ENCODE results near the gene DCAF4. TPM values are rescaled to one million over a fixed set of nuclear protein-coding genes. Genes with fewer than 3 reads are reported as not detected.
"Not testable (repeated sequence)": the region's sequence is repeated elsewhere in the genome, so short reads cannot be mapped to it uniquely, and the experiment has no call there.

DCAF4 gene
- polyA plus RNA-seq, 1 of the 3 experiments (the other 2 are of a cell fraction), result 17.9 TPM

GRCh38 chr14:72952171-72952570 is 25.9 kb downstream of the DCAF4 start:
- no peaks in the 10 kb centered on the region for H3K27me3 ChIP-seq (ENCODE audit: insufficient read depth)
- DNase-seq, result no peak
- H3F3A ChIP-seq (replicated peaks; ENCODE audit: insufficient read depth), result no peaks in the 10 kb centered on the region
- TF ChIP-seq NFIC (IDR thresholded peaks at IDR 0.05; ENCODE audit: borderline replicate concordance) (no peak), ELF1 (IDR thresholded peaks at IDR 0.05) (no peak), FOSL2 (IDR thresholded peaks at IDR 0.05; ENCODE audit: borderline replicate concordance, low read depth) (no peak), TAF1 (IDR thresholded peaks at IDR 0.05; ENCODE audit: borderline replicate concordance, low read depth, low read length) (no peak), USF2 (IDR thresholded peaks at IDR 0.05; ENCODE audit: borderline replicate concordance, low read depth, low read length) (no peak), ZBTB33 (IDR thresholded peaks at IDR 0.05; ENCODE audit: borderline replicate concordance, low read depth) (no peak), GABPA (IDR thresholded peaks at IDR 0.05; ENCODE audit: low read depth) (no peak), RFX5 (IDR thresholded peaks at IDR 0.05; ENCODE audit: low read length) (no peak), REST (IDR thresholded peaks at IDR 0.05; ENCODE audit: low read depth, low read length) (no peak), MAX (IDR thresholded peaks at IDR 0.05; ENCODE audit: low read depth) (no peak), MEF2A (IDR thresholded peaks at IDR 0.05; ENCODE audit: borderline replicate concordance, low read depth) (no peak), RCOR1 (IDR thresholded peaks at IDR 0.05; ENCODE audit: low read length) (no peak), TCF12 (IDR thresholded peaks at IDR 0.05) (no peak), POLR2AphosphoS5 (IDR thresholded peaks at IDR 0.05; ENCODE audit: low read depth, low read length) (no peak), NRF1 (IDR thresholded peaks at IDR 0.05; ENCODE audit: low read depth, low read length) (no peak), GATA2 (CRISPR knock-in tag; IDR thresholded peaks at IDR 0.05) (no peak), FOXM1 (IDR thresholded peaks at IDR 0.05; ENCODE audit: low read depth) (no peak), EZH2phosphoT487 (IDR thresholded peaks at IDR 0.05; ENCODE audit: borderline replicate concordance, low read depth) (no peak), EP300 (IDR thresholded peaks at IDR 0.05; ENCODE audit: borderline replicate concordance in 1 of 2, low read depth in 1 of 2, low read length in 1 of 2) (no peak)
- CTCF ChIA-PET, result interaction anchor here (0.9 to 6.7 kb wide), 3 partner anchors 9 to 437 kb away, joined by 4 to 269 read pairs (median 7); no protein-coding TSS in a partner anchor
- WGBS (ENCODE audit: low lambda C conversion rate), result 72% methylated on average over 3 of the region's 3 CpGs
- no peak overlapping the region for H3K4me2 ChIP-seq
- H3K36me3 ChIP-seq (replicated peaks in 1 of 2; ENCODE audit: control insufficient read depth in 1 of 2, insufficient read depth in 2 of 2, low read length in 1 of 2), result peaks cover 6 to 16% of the 10 kb centered on the region in 2 experiments
- H4K20me1 ChIP-seq (ENCODE audit: insufficient read depth), result no peaks in the 10 kb centered on the region
- H2AFZ ChIP-seq (ENCODE audit: low read depth), result no peak overlapping the region
- POLR2A ChIA-PET, result no interaction called here
- no peaks in the 10 kb centered on the region for H3K79me2 ChIP-seq (ENCODE audit: insufficient read depth)
- no peaks in the 10 kb centered on the region for H3K9me3 ChIP-seq
- H3K9me2 ChIP-seq, result no peaks in the 10 kb centered on the region
- H3K9ac ChIP-seq, result no peak overlapping the region
- H3K4me3 ChIP-seq (ENCODE audit: low read depth in 2 of 2, low read length in 1 of 2), result no peak overlapping the region
- no peaks in the 10 kb centered on the region for H3K4me1 ChIP-seq (ENCODE audit: control insufficient read depth in 1 of 2, insufficient read depth in 2 of 2, low read depth in 1 of 2, low read length in 1 of 2)
- no peak overlapping the region for H3K27ac ChIP-seq (ENCODE audit: low read depth in 2 of 2, low read length in 1 of 2)

- 91% methylated on average over 9 of the region's 9 CpGs for WGBS (ENCODE audit: low lambda C conversion rate)
- DNase-seq; H3K27me3 ChIP-seq (ENCODE audit: insufficient read depth); H2AFZ ChIP-seq (ENCODE audit: low read depth); POLR2A ChIA-PET; H3K9me3 ChIP-seq; H3K27ac ChIP-seq (ENCODE audit: low read depth in 2 of 2, low read length in 1 of 2); H4K20me1 ChIP-seq (ENCODE audit: insufficient read depth); H3K4me1 ChIP-seq (ENCODE audit: control insufficient read depth in 1 of 2, insufficient read depth in 2 of 2, low read depth in 1 of 2, low read length in 1 of 2); H3K9ac ChIP-seq; H3K4me2 ChIP-seq; H3K9me2 ChIP-seq; H3F3A ChIP-seq (replicated peaks; ENCODE audit: insufficient read depth); H3K4me3 ChIP-seq (ENCODE audit: low read depth in 2 of 2, low read length in 1 of 2); H3K79me2 ChIP-seq (ENCODE audit: insufficient read depth): not testable (repeated sequence)
- CTCF ChIA-PET, result interaction anchor here (2.5 to 3.4 kb wide), 2 partner anchors 8 to 444 kb away, joined by 13 to 30 read pairs; no protein-coding TSS in a partner anchor
- peaks cover 11 to 22% of the 10 kb centered on the region in 2 experiments for H3K36me3 ChIP-seq (replicated peaks in 1 of 2; ENCODE audit: control insufficient read depth in 1 of 2, insufficient read depth in 2 of 2, low read length in 1 of 2)
Observed at GRCh38 chr14:72956741-72957140, 30.5 kb downstream of the DCAF4 start.
